ENCODE data around the gene TEX261.

The TEX261 gene

GRCh38 chr2:70959851-70960832 lies 34.5 kb downstream of the TEX261 start:
- peak; percentile 49; the same call in 1 of the 2 replicates for TF ChIP-seq CTCF (conservative IDR thresholded peaks at IDR 0.05; ENCODE audit: low read depth, low read length)
- peaks cover 6% of the 10 kb centered on the region for H3K27me3 ChIP-seq (ENCODE audit: insufficient read depth, low read depth)
- H2AFZ ChIP-seq (ENCODE audit: low read depth): no peak overlapping the region
- no peak overlapping the region for H3K9ac ChIP-seq
- H4K20me1 ChIP-seq (ENCODE audit: insufficient read depth): no peaks in the 10 kb centered on the region
- no peak overlapping the region for H3K4me2 ChIP-seq
- no peak overlapping the region for H3K27ac ChIP-seq
- H3K4me1 ChIP-seq (ENCODE audit: low read depth, poor library complexity, severe bottlenecking): no peaks in the 10 kb centered on the region
- H3K36me3 ChIP-seq (ENCODE audit: insufficient read depth): no peaks in the 10 kb centered on the region
- no peak overlapping the region for H3K4me3 ChIP-seq (IDR thresholded peaks at IDR 0.05; ENCODE audit: insufficient read depth, low read depth, low read length)
- no peaks in the 10 kb centered on the region for H3K79me2 ChIP-seq (ENCODE audit: insufficient read depth, low read depth)

- no peak overlapping the region for H3K27ac ChIP-seq
- H2AFZ ChIP-seq (ENCODE audit: low read depth): no peak overlapping the region
- H3K4me1 ChIP-seq (ENCODE audit: low read depth, poor library complexity, severe bottlenecking): no peaks in the 10 kb centered on the region
- H4K20me1 ChIP-seq (ENCODE audit: insufficient read depth): no peaks in the 10 kb centered on the region
- no peak overlapping the region for H3K9ac ChIP-seq
- no peak overlapping the region for H3K4me2 ChIP-seq
- H3K79me2 ChIP-seq (ENCODE audit: insufficient read depth, low read depth): no peaks in the 10 kb centered on the region
- peaks cover 6% of the 10 kb centered on the region for H3K27me3 ChIP-seq (ENCODE audit: insufficient read depth, low read depth)
- TF ChIP-seq CTCF (conservative IDR thresholded peaks at IDR 0.05; ENCODE audit: low read depth, low read length): no peak
- no peak overlapping the region for H3K4me3 ChIP-seq (IDR thresholded peaks at IDR 0.05; ENCODE audit: insufficient read depth, low read depth, low read length)
- H3K36me3 ChIP-seq (ENCODE audit: insufficient read depth): no peaks in the 10 kb centered on the region
Measured at GRCh38 chr2:70959271-70959761, 35.4 kb downstream of the TEX261 start.

- H3K27ac ChIP-seq: no peak overlapping the region
- no peak overlapping the region for H3K4me2 ChIP-seq
- no peaks in the 10 kb centered on the region for H3K4me1 ChIP-seq (ENCODE audit: low read depth, poor library complexity, severe bottlenecking)
- H3K36me3 ChIP-seq (ENCODE audit: insufficient read depth): no peaks in the 10 kb centered on the region
- no peak overlapping the region for H3K4me3 ChIP-seq (IDR thresholded peaks at IDR 0.05; ENCODE audit: insufficient read depth, low read depth, low read length)
- TF ChIP-seq CTCF (conservative IDR thresholded peaks at IDR 0.05; ENCODE audit: low read depth, low read length): no peak
- H3K79me2 ChIP-seq (ENCODE audit: insufficient read depth, low read depth): no peaks in the 10 kb centered on the region
- H3K9ac ChIP-seq: no peak overlapping the region
- no peaks in the 10 kb centered on the region for H4K20me1 ChIP-seq (ENCODE audit: insufficient read depth)
- H3K27me3 ChIP-seq (ENCODE audit: insufficient read depth, low read depth): peaks cover 6% of the 10 kb centered on the region
- no peak overlapping the region for H2AFZ ChIP-seq (ENCODE audit: low read depth)
Measured at GRCh38 chr2:70958759-70959158, 35.9 kb downstream of the TEX261 start.

GRCh38 chr2:70957798-70958197 lies 36.9 kb downstream of the TEX261 start:
- Histone ChIP-seq H3K36me3 (ENCODE audit: insufficient read depth) (no peaks in the 10 kb centered on the region), H3K4me2 (no peak overlapping the region), H3K27ac (no peak overlapping the region), H3K9ac (no peak overlapping the region), H3K4me1 (ENCODE audit: low read depth, poor library complexity, severe bottlenecking) (no peaks in the 10 kb centered on the region), H3K79me2 (ENCODE audit: insufficient read depth, low read depth) (no peaks in the 10 kb centered on the region), H3K4me3 (IDR thresholded peaks at IDR 0.05; ENCODE audit: insufficient read depth, low read depth, low read length) (no peak overlapping the region), H2AFZ (ENCODE audit: low read depth) (no peak overlapping the region), H4K20me1 (ENCODE audit: insufficient read depth) (no peaks in the 10 kb centered on the region), H3K27me3 (ENCODE audit: insufficient read depth, low read depth) (no peaks in the 10 kb centered on the region; the same call in 1 of the 2 replicates)
- TF ChIP-seq CTCF (conservative IDR thresholded peaks at IDR 0.05; ENCODE audit: low read depth, low read length): no peak
